G401.6 (cell line): ENCODE results near the gene MEI1.

Experiments
- FAIRE-seq: peaks from 2 replicates; lab custom pipeline; 2012; peaks lifted over from hg19 to GRCh38; lab: Jason Lieb, UNC

Gene MEI1

DNA sequence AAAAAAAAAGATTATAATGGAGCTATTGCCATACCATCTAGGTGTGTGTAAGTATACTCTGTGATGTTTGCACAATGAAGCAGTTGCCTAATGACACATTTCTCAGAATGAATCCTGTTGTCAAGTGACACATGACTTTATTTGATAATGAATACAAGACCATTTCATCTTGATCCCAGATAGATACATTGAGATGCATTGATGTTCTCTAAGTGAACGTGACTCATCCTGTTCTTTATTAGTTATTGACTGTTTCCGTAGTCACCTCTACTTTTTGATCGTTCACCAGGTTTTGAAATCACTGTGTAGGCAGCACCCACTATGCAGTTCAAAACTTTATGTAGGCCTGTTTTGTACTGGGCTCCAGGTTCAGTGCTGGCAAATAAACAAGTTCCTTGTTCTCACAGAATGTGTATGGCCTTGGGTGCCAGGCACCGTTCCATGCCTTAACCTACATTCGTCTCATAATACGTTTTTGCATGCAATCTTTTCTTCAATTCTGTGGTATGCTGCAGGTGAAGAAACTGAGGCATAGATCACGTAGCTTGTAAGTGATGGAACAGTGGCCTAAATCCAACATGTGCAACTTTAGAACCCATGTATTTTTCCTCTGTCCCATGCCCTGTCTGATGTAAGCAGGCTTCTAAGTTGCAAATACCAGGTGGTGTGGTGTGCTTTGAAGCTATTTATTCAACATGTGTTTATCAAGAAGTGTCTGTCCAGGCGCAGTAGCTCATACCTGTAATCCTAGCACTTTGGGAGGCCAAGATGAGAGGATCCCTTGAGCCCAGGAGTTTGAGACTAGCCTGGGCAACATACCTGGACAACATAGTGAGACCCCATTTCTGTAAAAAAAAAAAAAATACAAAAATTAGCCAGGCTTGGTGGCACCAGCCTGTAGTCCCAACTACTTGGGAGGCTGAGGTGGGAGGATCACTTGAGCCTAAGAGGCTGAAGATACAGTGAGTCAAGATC, 144.0 kb downstream of the MEI1 start:
- FAIRE-seq: no peak

DNA sequence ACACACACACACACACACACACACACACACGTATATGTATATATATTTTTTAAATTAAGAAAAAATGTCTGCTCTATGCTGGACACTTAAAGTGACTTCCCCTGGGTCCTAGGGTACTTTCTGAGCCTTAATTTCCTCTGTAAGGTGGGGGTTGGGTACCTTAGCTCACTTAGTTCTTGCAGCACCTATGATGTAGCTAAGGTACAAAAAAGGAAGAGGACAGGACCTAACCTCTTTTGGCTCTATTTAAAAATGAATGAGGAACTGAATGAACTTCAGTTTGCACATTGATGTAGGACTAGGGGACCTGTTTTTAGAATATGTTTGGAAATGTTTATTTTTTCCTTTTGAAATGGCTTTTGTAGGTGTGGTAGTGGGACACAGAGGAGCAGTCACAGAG, 144.7 kb downstream of the MEI1 start:
- no peak for FAIRE-seq

DNA sequence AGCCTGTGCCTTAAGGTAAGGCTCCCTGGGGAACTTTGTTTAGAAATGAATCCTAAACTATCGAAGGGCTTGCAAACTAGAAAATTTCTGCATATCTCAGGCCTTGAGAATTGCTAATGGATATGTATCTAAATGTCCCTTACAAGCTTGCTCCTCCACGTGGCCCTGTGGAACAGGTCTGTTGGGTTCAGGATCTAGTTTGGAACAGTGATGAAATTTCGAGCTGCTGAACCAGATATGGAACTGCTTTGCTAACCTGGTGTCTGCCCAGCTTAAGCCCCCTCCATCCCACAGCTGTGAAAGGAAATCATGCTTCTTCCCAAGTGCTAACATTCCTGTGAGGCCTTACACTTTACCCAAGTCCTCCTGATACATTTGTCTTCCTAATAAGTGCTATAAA, 145.2 kb downstream of the MEI1 start:
- FAIRE-seq: no peak

- no peak for FAIRE-seq
These were observed 146.3 kb downstream of the MEI1 start for GRCh38 chr22:41845380-41846267.

GRCh38 chr22:41846268-41846987, 147.1 kb downstream of the MEI1 start:
- no peak for FAIRE-seq

DNA sequence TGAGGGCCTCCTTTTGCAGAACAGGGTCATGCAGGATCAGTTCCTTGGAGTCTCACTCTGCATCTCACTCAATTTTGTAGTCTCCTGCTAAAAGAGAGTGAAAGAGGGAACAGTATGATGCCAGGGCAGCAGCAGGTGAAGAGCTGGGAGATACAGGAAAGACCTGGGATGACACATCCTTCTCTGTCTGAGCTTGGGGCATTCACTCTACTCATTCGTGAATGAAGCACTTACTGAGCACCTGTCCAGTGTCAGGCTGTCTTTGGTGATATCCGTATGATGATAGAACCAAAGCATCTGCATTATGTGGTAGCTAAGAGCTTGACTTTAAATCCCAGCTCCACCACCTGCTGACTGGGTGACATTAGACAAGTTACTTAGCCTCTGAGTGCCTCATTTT, 148.0 kb downstream of the MEI1 start:
- no peak for FAIRE-seq

DNA sequence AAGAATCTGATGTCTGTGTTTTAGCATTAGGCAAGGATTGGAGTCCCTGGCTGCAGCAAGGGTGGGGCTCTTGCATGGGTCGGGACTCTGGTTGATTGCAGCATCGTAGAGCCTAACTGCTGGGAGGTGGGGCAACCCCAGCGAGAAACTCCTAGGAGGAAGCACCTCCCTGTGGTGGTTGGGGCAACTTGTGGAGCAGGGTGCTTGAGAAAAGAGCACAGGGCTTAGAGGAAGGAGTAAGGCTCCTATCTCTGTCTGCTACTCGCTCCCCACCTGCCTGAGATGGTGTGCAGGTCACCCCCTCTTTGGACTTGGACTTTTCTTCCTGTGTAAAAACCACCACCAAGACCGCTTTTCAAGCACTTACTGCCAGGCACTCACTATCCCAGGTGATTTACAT, 149.2 kb downstream of the MEI1 start:
- no peak for FAIRE-seq
